IPS-18a (cell line): ENCODE results near the gene FNDC11.

Source experiments
- H3K27ac ChIP-seq: one replicate; pipeline ENCODE4 v1.5.1; 2013; ENCODE audit warnings: low read length
- H3K27me3 ChIP-seq: one replicate; pipeline ENCODE4 v1.6.1; 2013; ENCODE audit warnings: mild to moderate bottlenecking, low read length; ENCODE audit not compliant: control insufficient read depth, insufficient read depth
- H3K36me3 ChIP-seq: one replicate; pipeline ENCODE4 v1.6.1; 2013; ENCODE audit warnings: low read depth, low read length; ENCODE audit not compliant: control insufficient read depth
- H3K4me1 ChIP-seq: one replicate; pipeline ENCODE4 v1.6.1; 2013; ENCODE audit warnings: low read depth, low read length; ENCODE audit not compliant: control insufficient read depth
- H3K4me3 ChIP-seq: one replicate; pipeline ENCODE4 v1.5.1; 2013; ENCODE audit warnings: low read length
- H3K9ac ChIP-seq: one replicate; pipeline ENCODE4 v1.6.1; 2013; ENCODE audit warnings: mild to moderate bottlenecking, low read length, moderate library complexity
- H3K9me3 ChIP-seq: one replicate; pipeline ENCODE4 v1.6.1; 2013; ENCODE audit warnings: low read depth, low read length; ENCODE audit not compliant: control insufficient read depth

FNDC11 gene

GRCh38 chr20:63536997-63537524 is 16.9 kb upstream of the FNDC11 start, which contains the start of gene PTK6:
Gene PTK6 (minus strand): TSS chr20:63537376. CDS start chr20:63537314, 62 bp downstream.
- no peaks in the 10 kb centered on the region for H3K27me3 ChIP-seq
- no peak within 1 kb of the TSS for H3K9ac ChIP-seq
- peak within 1 kb of the TSS; percentile 40 for H3K4me3 ChIP-seq
- no peaks in the 10 kb centered on the region for H3K36me3 ChIP-seq
- H3K9me3 ChIP-seq = no peaks in the 10 kb centered on the region
- no peaks in the 10 kb centered on the region for H3K4me1 ChIP-seq
- H3K27ac ChIP-seq = no peak within 1 kb of the TSS

- H3K4me1 ChIP-seq = no peaks in the 10 kb centered on the region
- H3K27ac ChIP-seq = no peak overlapping the region
- no peaks in the 10 kb centered on the region for H3K36me3 ChIP-seq
- peak overlapping the region; percentile 40 for H3K4me3 ChIP-seq
- no peaks in the 10 kb centered on the region for H3K27me3 ChIP-seq
- H3K9me3 ChIP-seq = no peaks in the 10 kb centered on the region
- no peak overlapping the region for H3K9ac ChIP-seq
Measured at GRCh38 chr20:63537525-63538203, 16.3 kb upstream of the FNDC11 start.

GRCh38 chr20:63538204-63539091 is 15.5 kb upstream of the FNDC11 start:
- peak overlapping the region; percentile 40 for H3K4me3 ChIP-seq
- no peaks in the 10 kb centered on the region for H3K36me3 ChIP-seq
- H3K9ac ChIP-seq = no peak overlapping the region
- no peaks in the 10 kb centered on the region for H3K27me3 ChIP-seq
- H3K9me3 ChIP-seq = no peaks in the 10 kb centered on the region
- H3K4me1 ChIP-seq = no peaks in the 10 kb centered on the region
- no peak overlapping the region for H3K27ac ChIP-seq

GRCh38 chr20:63539092-63539430 is 14.9 kb upstream of the FNDC11 start:
- H3K9me3 ChIP-seq = no peaks in the 10 kb centered on the region
- no peaks in the 10 kb centered on the region for H3K36me3 ChIP-seq
- H3K4me1 ChIP-seq = no peaks in the 10 kb centered on the region
- H3K27ac ChIP-seq = no peak overlapping the region
- H3K4me3 ChIP-seq = no peak overlapping the region
- H3K27me3 ChIP-seq = no peaks in the 10 kb centered on the region
- H3K9ac ChIP-seq = no peak overlapping the region

- no peaks in the 10 kb centered on the region for H3K9me3 ChIP-seq
Measured at GRCh38 chr20:63539441-63540370, 14.3 kb upstream of the FNDC11 start.

GRCh38 chr20:63540417-63541186 is 13.4 kb upstream of the FNDC11 start:
- H3K9me3 ChIP-seq = no peaks in the 10 kb centered on the region
- no peaks in the 10 kb centered on the region for H3K36me3 ChIP-seq
- no peak overlapping the region for H3K27ac ChIP-seq
- H3K27me3 ChIP-seq = no peaks in the 10 kb centered on the region
- H3K4me1 ChIP-seq = no peaks in the 10 kb centered on the region
- no peak overlapping the region for H3K9ac ChIP-seq
- no peak overlapping the region for H3K4me3 ChIP-seq

More at GRCh38 chr20:63539441-63540370, 14.3 kb upstream of the FNDC11 start:
- H3K4me1 ChIP-seq = no peaks in the 10 kb centered on the region
- H3K36me3 ChIP-seq = no peaks in the 10 kb centered on the region
- no peak overlapping the region for H3K27ac ChIP-seq
- H3K9ac ChIP-seq = no peak overlapping the region
- H3K27me3 ChIP-seq = no peaks in the 10 kb centered on the region
- no peak overlapping the region for H3K4me3 ChIP-seq

- H3K27ac ChIP-seq = no peak overlapping the region
- H3K27me3 ChIP-seq = no peaks in the 10 kb centered on the region
- no peaks in the 10 kb centered on the region for H3K36me3 ChIP-seq
- no peaks in the 10 kb centered on the region for H3K4me1 ChIP-seq
- no peak overlapping the region for H3K4me3 ChIP-seq
- no peaks in the 10 kb centered on the region for H3K9me3 ChIP-seq
- H3K9ac ChIP-seq = no peak overlapping the region
Measured at GRCh38 chr20:63541371-63541770, 12.6 kb upstream of the FNDC11 start.

GRCh38 chr20:63542031-63542559 is 11.9 kb upstream of the FNDC11 start:
- Histone ChIP-seq H3K27me3 (no peaks in the 10 kb centered on the region), H3K9me3 (no peaks in the 10 kb centered on the region), H3K4me1 (no peaks in the 10 kb centered on the region), H3K9ac (no peak overlapping the region), H3K36me3 (no peaks in the 10 kb centered on the region), H3K27ac (no peak overlapping the region), H3K4me3 (no peak overlapping the region)

- Histone ChIP-seq H3K9ac (no peak overlapping the region), H3K4me3 (no peak overlapping the region), H3K27ac (no peak overlapping the region), H3K36me3 (no peaks in the 10 kb centered on the region), H3K4me1 (no peaks in the 10 kb centered on the region), H3K9me3 (no peaks in the 10 kb centered on the region), H3K27me3 (no peaks in the 10 kb centered on the region)
Measured at GRCh38 chr20:63542696-63543095, 11.3 kb upstream of the FNDC11 start.

- H3K4me3 ChIP-seq = no peak overlapping the region
- no peaks in the 10 kb centered on the region for H3K4me1 ChIP-seq
- no peaks in the 10 kb centered on the region for H3K36me3 ChIP-seq
- H3K27ac ChIP-seq = no peak overlapping the region
- H3K9me3 ChIP-seq = no peaks in the 10 kb centered on the region
- no peak overlapping the region for H3K9ac ChIP-seq
- no peaks in the 10 kb centered on the region for H3K27me3 ChIP-seq
Measured at GRCh38 chr20:63543131-63543530, 10.8 kb upstream of the FNDC11 start.
